Kidney (tissue), 14 donors: ENCODE measurements around the gene NHSL1. TPM values are rescaled to one million over a fixed set of nuclear protein-coding genes. Genes with fewer than 3 reads are reported as not detected.

Source experiments
- DNase-seq, 5 donors: peaks; one replicate each; pipeline ENCODE4 v3.0.0-alpha.2; 2013 to 2020
- FAIRE-seq: peaks from 2 replicates; lab custom pipeline; 2012; peaks lifted over from hg19 to GRCh38; lab: Jason Lieb, UNC
- H3K27ac ChIP-seq, 2 donors: one replicate each; pipeline ENCODE4 v1.7.0; 2013; ENCODE audit warnings: low read depth in 2 of 2, low read length in 2 of 2, inconsistent platforms in 1 of 2
- H3K27me3 ChIP-seq: one replicate; pipeline ENCODE4 v1.7.1; 2013; ENCODE audit warnings: low read length, inconsistent platforms; ENCODE audit not compliant: control insufficient read depth, insufficient read depth
- H3K36me3 ChIP-seq, 3 donors: one replicate each; pipeline versions ENCODE4 v1.7.0 to v1.7.1; 2013; ENCODE audit warnings: low read length in 3 of 3, control low read depth in 1 of 3, inconsistent platforms in 1 of 3; ENCODE audit not compliant: insufficient read depth in 3 of 3, control insufficient read depth in 2 of 3
- H3K4me1 ChIP-seq, 3 donors: one replicate each; pipeline versions ENCODE4 v1.7.0 to v1.7.1; 2013; ENCODE audit warnings: low read length in 3 of 3, inconsistent platforms in 1 of 3, low read depth in 1 of 3; ENCODE audit not compliant: control insufficient read depth in 2 of 3, insufficient read depth in 2 of 3
- H3K4me3 ChIP-seq, 3 donors: one replicate each; pipeline versions ENCODE4 v1.7.0 to v1.8.1; 2013; ENCODE audit warnings: low read length in 3 of 3, control low read depth in 1 of 3, inconsistent platforms in 1 of 3
- H3K9ac ChIP-seq, 3 donors: one replicate each; pipeline versions ENCODE4 v1.7.0 to v1.7.1; 2013; ENCODE audit warnings: low read length in 3 of 3, control low read depth in 1 of 3, inconsistent platforms in 1 of 3
- H3K9me3 ChIP-seq, 3 donors: one replicate each; pipeline versions ENCODE4 v1.7.0 to v1.7.1; 2013; ENCODE audit warnings: low read length in 3 of 3, control low read depth in 1 of 3, inconsistent platforms in 1 of 3; ENCODE audit not compliant: control insufficient read depth in 2 of 3, insufficient read depth in 1 of 3
- CTCF ChIP-seq: IDR thresholded peaks from 3 replicates; pipeline ENCODE4 v1.5.1; 2012; ENCODE audit warnings: mild to moderate bottlenecking, moderate library complexity, borderline replicate concordance; ENCODE audit not compliant: insufficient read depth; ENCODE audit errors: extremely low read depth
- intact Hi-C: fragments of 100-400 bp; cut with DNase I; formaldehyde crosslinking; loops from one replicate; pipeline ENCODE4 v1.11.1; 2022
- polyA plus RNA-seq: library from polyadenylated mRNA; stranded (reverse); fragments of 350-450 nt; fragmentation: Illumina TruSeq; extraction: RNeasy Lipid Tissue Mini Kit (QIAGEN cat#74804); gene quantifications from one replicate; pipeline ENCODE4 v1.2.3, GENCODE V29; 2014; ENCODE audit warnings: low read depth, low replicate concordance; ENCODE audit not compliant: insufficient read depth
- total RNA-seq: library from RNA; stranded (reverse); fragmentation: NEBNext Ultra II Directional; extraction: Animal tissue kit (Norgen Biotek cat#: 25700); gene quantifications from one replicate; pipeline ENCODE4 v1.2.1, GENCODE V29; 2021
- donor health status: control.
- donor health status: control.
- donor health status: control.
- donor health status: control.
- donor health status: control.
- donor health status: DM: yes; HTN: yes; CAD: no.
- donor health status: Normal renal cell carcinoma (clear cell type).

Gene NHSL1
- total and polyA plus RNA-seq, 2 donors from 2014 or later, result 4.4 to 31.4 TPM

- peak overlapping the region; percentile 7 to 49 (median 41) for H3K9ac ChIP-seq
- H3K27ac ChIP-seq, result peak overlapping the region; percentile 45 to 67
- no peaks in the 10 kb centered on the region for H3K9me3 ChIP-seq
- no peaks in the 10 kb centered on the region for H3K27me3 ChIP-seq
- peak in 1 of 5 donors; percentile 33 for DNase-seq
- TF ChIP-seq CTCF, result no peak
- H3K4me3 ChIP-seq, result peak overlapping the region; percentile 30 to 76 (median 71)
- H3K36me3 ChIP-seq, result no peaks in the 10 kb centered on the region
- FAIRE-seq, result no peak
- intact Hi-C loops, result no loop called here
- H3K4me1 ChIP-seq, result peaks cover 7 to 30% (median 8%) of the 10 kb centered on the region in 3 donors
These were observed 528 bp downstream of the NHSL1 start for GRCh38 chr6:138498629-138499302.

- FAIRE-seq, result no peak
- no peak for DNase-seq
- H3K4me1 ChIP-seq, result peaks cover 7 to 24% (median 9%) of the 10 kb centered on the region in 3 donors
- H3K4me3 ChIP-seq, result peak overlapping the region in 2 of 3 donors; percentile 71 to 76
- H3K36me3 ChIP-seq, result no peaks in the 10 kb centered on the region
- peak overlapping the region in 2 of 3 donors; percentile 31 to 49 for H3K9ac ChIP-seq
- H3K9me3 ChIP-seq, result no peaks in the 10 kb centered on the region
- H3K27me3 ChIP-seq, result no peaks in the 10 kb centered on the region
- peak overlapping the region in 1 of 2 donors; percentile 49 for H3K27ac ChIP-seq
- intact Hi-C loops, result no loop called here
- no peak for TF ChIP-seq CTCF
These were observed 2.0 kb downstream of the NHSL1 start for GRCh38 chr6:138497286-138497685.

- Histone ChIP-seq H3K9ac (no peak overlapping the region), H3K27ac (peak overlapping the region; percentile 38 to 39), H3K4me1 (peaks cover 4 to 29% (median 7%) of the 10 kb centered on the region in 3 donors), H3K9me3 (no peaks in the 10 kb centered on the region), H3K4me3 (peak overlapping the region in 1 of 3 donors; percentile 31), H3K27me3 (no peaks in the 10 kb centered on the region), H3K36me3 (no peaks in the 10 kb centered on the region)
- FAIRE-seq (no peak), DNase-seq (no peak)
- no peak for TF ChIP-seq CTCF
- intact Hi-C loops, result no loop called here
These were observed 5.0 kb downstream of the NHSL1 start for GRCh38 chr6:138494312-138494711.
